Glomerular visceral epithelial cell (primary cell): ENCODE data around the gene ZNF197.
"Not testable (repeated sequence)": the region's sequence is repeated elsewhere in the genome, so short reads cannot be mapped to it uniquely, and the experiment has no call there.

Source experiments
- DNase-seq: peaks from one replicate; pipeline ENCODE4 v3.0.0-alpha.2; 2016; ENCODE audit errors: extremely low spot score

Gene ZNF197

GRCh38 chr3:44624749-44625480 lies at the start of gene ZNF197:
Gene ZNF197, plus strand, starts transcription at chr3:44625036. Its CDS starts 4,119 bp downstream, at chr3:44629155.
- peak; percentile 90 for DNase-seq

- no peak for DNase-seq
Measured at GRCh38 chr3:44576613-44577012, 48.2 kb upstream of the ZNF197 start.

GRCh38 chr3:44577354-44577952 lies 47.4 kb upstream of the ZNF197 start:
- not testable (repeated sequence) for DNase-seq

GRCh38 chr3:44578316-44578715 lies 46.5 kb upstream of the ZNF197 start:
- DNase-seq, result not testable (repeated sequence)

GRCh38 chr3:44578924-44579515 lies 45.8 kb upstream of the ZNF197 start:
- not testable (repeated sequence) for DNase-seq

- not testable (repeated sequence) for DNase-seq
Measured at GRCh38 chr3:44579749-44580148, 45.1 kb upstream of the ZNF197 start.

GRCh38 chr3:44580971-44581370 lies 43.9 kb upstream of the ZNF197 start:
- not testable (repeated sequence) for DNase-seq

- DNase-seq, result no peak
Measured at GRCh38 chr3:44584646-44585501, 40.0 kb upstream of the ZNF197 start, which contains the start of gene ZNF660. Gene ZNF660, plus strand, starts transcription at chr3:44584964. Its CDS starts 9,230 bp downstream, at chr3:44594194.

GRCh38 chr3:44596621-44597020 lies 28.2 kb upstream of the ZNF197 start:
- DNase-seq, result no peak

GRCh38 chr3:44601749-44602148 lies 23.1 kb upstream of the ZNF197 start:
- DNase-seq, result no peak

- no peak for DNase-seq
Measured at GRCh38 chr3:44612678-44613077, 12.2 kb upstream of the ZNF197 start.

GRCh38 chr3:44628716-44629115 lies 3.9 kb downstream of the ZNF197 start:
- no peak for DNase-seq

- no peak for DNase-seq
Measured at GRCh38 chr3:44632193-44632592, 7.4 kb downstream of the ZNF197 start.

GRCh38 chr3:44642337-44642736 lies 17.5 kb downstream of the ZNF197 start:
- DNase-seq, result no peak

- DNase-seq, result no peak
Measured at GRCh38 chr3:44643024-44643423, 18.2 kb downstream of the ZNF197 start.

- DNase-seq, result no peak
Measured at GRCh38 chr3:44647771-44648170, 22.9 kb downstream of the ZNF197 start.

GRCh38 chr3:44648564-44649229 lies 23.9 kb downstream of the ZNF197 start, which contains the start of gene ZNF35:
Gene ZNF35, plus strand, starts transcription at chr3:44648732. Its CDS starts 2,336 bp downstream, at chr3:44651068.
- peak; percentile 87 for DNase-seq

GRCh38 chr3:44649709-44650108 lies 24.9 kb downstream of the ZNF197 start:
- DNase-seq, result no peak

GRCh38 chr3:44654039-44654438 lies 29.2 kb downstream of the ZNF197 start:
- no peak for DNase-seq

GRCh38 chr3:44659015-44659414 lies 34.2 kb downstream of the ZNF197 start:
- no peak for DNase-seq

- DNase-seq, result no peak
Measured at GRCh38 chr3:44659434-44659833, 34.6 kb downstream of the ZNF197 start.
